GM18867 (cell line): ENCODE results near the gene EFHD2.
A peak's percentile ranks its signal among the peaks of the same experiment; 100 is the strongest.
"Not testable (repeated sequence)": the region's sequence is repeated elsewhere in the genome, so short reads cannot be mapped to it uniquely, and the experiment has no call there.

ENCODE experiments used
- ATAC-seq: cut with Tn5 transposase; IDR thresholded peaks from one replicate; pipeline ENCODE4 v1.9.1; 2021; ENCODE audit warnings: mild to moderate bottlenecking, moderate library complexity; ENCODE audit not compliant: unreplicated experiment

The EFHD2 gene

GRCh38 chr1:15388201-15388880, 21.3 kb upstream of the EFHD2 start:
- no peak for ATAC-seq

- ATAC-seq: not testable (repeated sequence)
These were observed 19.9 kb upstream of the EFHD2 start for GRCh38 chr1:15389828-15390227.

- ATAC-seq: no peak
These were observed 19.0 kb upstream of the EFHD2 start for GRCh38 chr1:15390667-15391066.

- no peak for ATAC-seq
These were observed 18.3 kb upstream of the EFHD2 start for GRCh38 chr1:15391366-15391765.

GRCh38 chr1:15393475-15394257, 16.0 kb upstream of the EFHD2 start:
- ATAC-seq: no peak

- no peak for ATAC-seq
These were observed 15.4 kb upstream of the EFHD2 start for GRCh38 chr1:15394258-15394690.

- ATAC-seq: no peak
These were observed 12.5 kb upstream of the EFHD2 start for GRCh38 chr1:15397236-15397635.

GRCh38 chr1:15399710-15400109, 10.0 kb upstream of the EFHD2 start:
- ATAC-seq: no peak

GRCh38 chr1:15400627-15401026, 9.1 kb upstream of the EFHD2 start:
- no peak for ATAC-seq

- no peak for ATAC-seq
These were observed 8.2 kb upstream of the EFHD2 start for GRCh38 chr1:15401391-15402055.

- ATAC-seq: no peak
These were observed 6.8 kb upstream of the EFHD2 start for GRCh38 chr1:15402809-15403450.

- no peak for ATAC-seq
These were observed 5.6 kb upstream of the EFHD2 start for GRCh38 chr1:15403962-15404580.

- no peak for ATAC-seq
These were observed 4.4 kb upstream of the EFHD2 start for GRCh38 chr1:15405106-15405850.

GRCh38 chr1:15406614-15407559, 2.8 kb upstream of the EFHD2 start:
- no peak for ATAC-seq

GRCh38 chr1:15407580-15407979, 2.1 kb upstream of the EFHD2 start:
- ATAC-seq: no peak

GRCh38 chr1:15408890-15409387, 749 bp upstream of the EFHD2 start:
- no peak for ATAC-seq

- peak; percentile 3 for ATAC-seq
These were observed 665 bp downstream of the EFHD2 start for GRCh38 chr1:15410223-15410883.

- ATAC-seq: no peak
These were observed 1.2 kb downstream of the EFHD2 start for GRCh38 chr1:15410884-15411245.
